Trophoblast cell (in vitro differentiated cells and primary cell): ENCODE results near the gene RPL15.

Source experiments
- DNase-seq, 2 donors: peaks; one replicate each; pipeline ENCODE4 v3.0.0-alpha.2; 2016
- H2AFZ ChIP-seq: 2 replicates; pipeline ENCODE4 v1.6.1; 2013; ENCODE audit warnings: low read length, moderate library complexity, mild to moderate bottlenecking; ENCODE audit not compliant: insufficient read depth, poor library complexity
- H2AK5ac ChIP-seq: 2 replicates; pipeline ENCODE4 v1.6.1; 2013; ENCODE audit warnings: mild to moderate bottlenecking, low read length
- H2BK120ac ChIP-seq: 2 replicates; pipeline ENCODE4 v1.6.1; 2013; ENCODE audit warnings: low read length, mild to moderate bottlenecking, moderate library complexity; ENCODE audit not compliant: insufficient read depth, poor library complexity
- H2BK12ac ChIP-seq: 2 replicates; pipeline ENCODE4 v1.6.1; 2013; ENCODE audit warnings: mild to moderate bottlenecking, low read length, moderate library complexity
- H2BK5ac ChIP-seq: 2 replicates; pipeline ENCODE4 v1.6.1; 2013; ENCODE audit warnings: low read length, low read depth, moderate library complexity, mild to moderate bottlenecking; ENCODE audit not compliant: poor library complexity
- H3K14ac ChIP-seq: 2 replicates; pipeline ENCODE4 v1.6.1; 2013; ENCODE audit warnings: mild to moderate bottlenecking, low read length
- H3K18ac ChIP-seq: 2 replicates; pipeline ENCODE4 v1.6.1; 2013; ENCODE audit warnings: mild to moderate bottlenecking, low read length
- H3K23ac ChIP-seq: 2 replicates; pipeline ENCODE4 v1.6.1; 2013; ENCODE audit warnings: low read length
- H3K27ac ChIP-seq: 2 replicates; pipeline ENCODE4 v1.5.1; 2013; ENCODE audit warnings: low read depth, mild to moderate bottlenecking, inconsistent platforms, low read length, moderate library complexity
- H3K27me3 ChIP-seq: 2 replicates; pipeline ENCODE4 v1.6.1; 2013; ENCODE audit warnings: inconsistent platforms, mild to moderate bottlenecking, low read length, moderate library complexity; ENCODE audit not compliant: insufficient read depth
- H3K36me3 ChIP-seq, 2 experiments: 1 replicate in 1 of 2; 2 replicates in 1 of 2; pipeline ENCODE4 v1.6.1; 2013; ENCODE audit warnings: low read length in 2 of 2, mild to moderate bottlenecking in 2 of 2, moderate library complexity in 1 of 2; ENCODE audit not compliant: insufficient read depth in 2 of 2, control insufficient read depth in 1 of 2
- H3K4ac ChIP-seq: 2 replicates; pipeline ENCODE4 v1.6.1; 2013; ENCODE audit warnings: low read depth, mild to moderate bottlenecking, low read length, moderate library complexity
- H3K4me1 ChIP-seq, 2 experiments: 1 replicate in 1 of 2; 2 replicates in 1 of 2; pipeline ENCODE4 v1.6.1; 2013; ENCODE audit warnings: low read length in 2 of 2, mild to moderate bottlenecking in 2 of 2, moderate library complexity in 1 of 2; ENCODE audit not compliant: insufficient read depth in 2 of 2, control insufficient read depth in 1 of 2
- H3K4me2 ChIP-seq: 2 replicates; pipeline ENCODE4 v1.6.1; 2013; ENCODE audit warnings: inconsistent platforms, mild to moderate bottlenecking, low read length, moderate library complexity
- H3K4me3 ChIP-seq: 2 replicates; pipeline ENCODE4 v1.5.1; 2013; ENCODE audit warnings: mild to moderate bottlenecking, low read depth, low read length, inconsistent platforms
- H3K79me1 ChIP-seq: one replicate; pipeline ENCODE4 v1.6.1; 2013; ENCODE audit warnings: low read length
- H3K79me2 ChIP-seq: 2 replicates; pipeline ENCODE4 v1.6.1; 2013; ENCODE audit warnings: low read length, mild to moderate bottlenecking; ENCODE audit not compliant: control insufficient read depth, insufficient read depth, poor library complexity
- H3K9ac ChIP-seq: 2 replicates; pipeline ENCODE4 v1.6.1; 2013; ENCODE audit warnings: mild to moderate bottlenecking, low read length
- H3K9me3 ChIP-seq: 2 replicates; pipeline ENCODE4 v1.6.1; 2013; ENCODE audit warnings: low read depth, mild to moderate bottlenecking, control low read depth, inconsistent platforms, low read length; ENCODE audit not compliant: insufficient read depth
- H4K12ac ChIP-seq: 2 replicates; pipeline ENCODE4 v1.6.1; 2013; ENCODE audit warnings: low read depth, mild to moderate bottlenecking, low read length, moderate library complexity
- H4K8ac ChIP-seq: 2 replicates; pipeline ENCODE4 v1.6.1; 2013; ENCODE audit warnings: low read depth, mild to moderate bottlenecking, low read length, moderate library complexity
- H4K91ac ChIP-seq: one replicate; pipeline ENCODE4 v1.6.1; 2013; ENCODE audit warnings: low read depth, mild to moderate bottlenecking, low read length, moderate library complexity
- WGBS: extraction: QIAGEN DNeasy Blood & Tissue Kit; methylation state at CpG from one replicate; pipeline ENCODE4 v1.1.7; 2013; ENCODE audit warnings: missing lambda C conversion rate; ENCODE audit not compliant: insufficient read length, insufficient coverage; ENCODE audit errors: extremely low coverage; 5-methylcytosine and 5-hydroxymethylcytosine counted together

RPL15 gene

DNA sequence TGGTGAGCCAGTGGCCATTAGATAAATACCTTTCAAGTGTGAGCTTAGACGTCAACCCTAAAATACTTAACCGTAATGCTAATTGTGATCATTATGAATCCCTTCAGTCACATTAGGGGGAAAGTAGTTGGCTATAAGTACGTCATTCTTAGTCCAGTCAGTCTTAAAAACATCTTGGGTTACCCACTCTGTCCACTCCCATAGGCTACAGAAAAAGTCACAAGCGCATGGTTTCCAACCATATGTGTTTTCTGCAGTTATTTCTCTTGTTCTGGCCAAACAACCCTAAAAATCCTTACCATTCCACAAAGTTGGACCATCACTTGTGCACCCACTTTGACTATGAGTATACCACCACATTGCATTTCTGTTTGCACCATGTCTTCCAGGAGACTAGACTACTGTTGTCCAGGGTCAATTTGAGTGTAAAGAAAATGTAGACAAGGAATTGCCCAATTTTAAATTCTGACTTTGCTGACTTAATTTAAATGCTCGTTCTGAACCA is 3.3 kb downstream of the RPL15 start:
- Histone ChIP-seq H4K8ac (no peak overlapping the region), H4K12ac (no peak overlapping the region), H3K79me2 (peaks cover 16% of the 10 kb centered on the region), H4K91ac (no peak overlapping the region), H3K9me3 (no peaks in the 10 kb centered on the region), H3K18ac (no peak overlapping the region), H3K79me1 (peaks cover 14% of the 10 kb centered on the region), H3K4ac (no peak overlapping the region), H3K4me2 (no peak overlapping the region), H3K27me3 (peaks cover 2% of the 10 kb centered on the region), H2AK5ac (no peak overlapping the region), H2BK12ac (no peak overlapping the region), H3K9ac (no peak overlapping the region), H2AFZ (no peak overlapping the region), H3K14ac (no peak overlapping the region), H3K27ac (no peak overlapping the region), H3K36me3 (peaks cover 5 to 17% of the 10 kb centered on the region in 2 experiments), H2BK120ac (no peak overlapping the region), H2BK5ac (no peak overlapping the region), H3K23ac (peak overlapping the region; percentile 33), H3K4me3 (no peak overlapping the region), H3K4me1 (peaks cover 0 to 4% of the 10 kb centered on the region in 2 experiments)
- no peak for DNase-seq
- WGBS = no CpG with 5 or more reads among the region's 5 CpGs

GRCh38 chr3:23921052-23921511 is 4.2 kb downstream of the RPL15 start:
- H4K91ac ChIP-seq = no peak overlapping the region
- no peak overlapping the region for H4K8ac ChIP-seq
- no peak overlapping the region for H3K4me3 ChIP-seq
- H2BK12ac ChIP-seq = no peak overlapping the region
- no peak overlapping the region for H2AFZ ChIP-seq
- no peaks in the 10 kb centered on the region for H3K9me3 ChIP-seq
- H3K18ac ChIP-seq = no peak overlapping the region
- no peak overlapping the region for H3K9ac ChIP-seq
- H3K4me2 ChIP-seq = no peak overlapping the region
- no peak overlapping the region for H3K4ac ChIP-seq
- H3K79me1 ChIP-seq = peaks cover 14% of the 10 kb centered on the region
- H4K12ac ChIP-seq = no peak overlapping the region
- no peak overlapping the region for H3K27ac ChIP-seq
- H3K27me3 ChIP-seq = peaks cover 2% of the 10 kb centered on the region
- H2BK120ac ChIP-seq = no peak overlapping the region
- no peak overlapping the region for H2AK5ac ChIP-seq
- H3K23ac ChIP-seq = no peak overlapping the region
- H3K4me1 ChIP-seq = no peaks in the 10 kb centered on the region
- H3K79me2 ChIP-seq = peaks cover 16% of the 10 kb centered on the region
- WGBS = no CpG with 5 or more reads among the region's 3 CpGs
- H3K14ac ChIP-seq = no peak overlapping the region
- H2BK5ac ChIP-seq = no peak overlapping the region
- H3K36me3 ChIP-seq = peaks cover 5 to 17% of the 10 kb centered on the region in 2 experiments
- DNase-seq = no peak

DNA sequence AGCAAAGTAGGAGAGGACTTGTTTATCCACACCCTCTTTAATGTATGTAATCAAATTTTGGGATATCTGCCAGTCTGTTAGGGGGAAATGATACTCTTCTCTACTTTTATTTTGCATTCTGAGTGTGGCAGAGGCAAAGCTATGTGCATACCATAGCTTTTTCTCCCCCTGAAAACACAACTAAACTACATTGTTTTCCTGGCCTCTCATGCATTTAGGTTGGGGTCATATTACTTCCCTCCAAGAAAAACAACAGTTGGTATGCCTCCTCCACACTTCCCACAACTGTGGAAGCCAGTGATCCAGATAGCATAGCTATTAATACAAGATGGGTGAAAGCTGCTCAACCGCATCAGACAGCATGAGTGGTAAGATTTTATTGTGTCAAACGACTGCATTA is 6.9 kb downstream of the RPL15 start:
- H2BK5ac ChIP-seq = no peak overlapping the region
- H3K4me2 ChIP-seq = no peak overlapping the region
- H4K12ac ChIP-seq = no peak overlapping the region
- no peak overlapping the region for H2AK5ac ChIP-seq
- H3K4ac ChIP-seq = no peak overlapping the region
- no peaks in the 10 kb centered on the region for H3K9me3 ChIP-seq
- H2BK120ac ChIP-seq = no peak overlapping the region
- H3K79me2 ChIP-seq = no peaks in the 10 kb centered on the region
- no peak overlapping the region for H4K91ac ChIP-seq
- no peaks in the 10 kb centered on the region for H3K27me3 ChIP-seq
- H3K36me3 ChIP-seq = peaks cover 3 to 12% of the 10 kb centered on the region in 2 experiments
- H3K14ac ChIP-seq = no peak overlapping the region
- H3K4me3 ChIP-seq = no peak overlapping the region
- H3K18ac ChIP-seq = no peak overlapping the region
- no peaks in the 10 kb centered on the region for H3K4me1 ChIP-seq
- no peaks in the 10 kb centered on the region for H3K79me1 ChIP-seq
- WGBS = no CpG with 5 or more reads among the region's 2 CpGs
- H2AFZ ChIP-seq = no peak overlapping the region
- H2BK12ac ChIP-seq = no peak overlapping the region
- H4K8ac ChIP-seq = no peak overlapping the region
- no peak overlapping the region for H3K23ac ChIP-seq
- no peak overlapping the region for H3K9ac ChIP-seq
- no peak for DNase-seq
- H3K27ac ChIP-seq = no peak overlapping the region

- Histone ChIP-seq H3K4me1 (no peaks in the 10 kb centered on the region), H2BK5ac (no peak overlapping the region), H3K4me2 (no peak overlapping the region), H4K12ac (no peak overlapping the region), H2AK5ac (no peak overlapping the region), H2BK120ac (no peak overlapping the region), H3K18ac (no peak overlapping the region), H3K14ac (no peak overlapping the region), H3K27ac (no peak overlapping the region), H3K36me3 (peaks cover 0 to 1% of the 10 kb centered on the region in 2 experiments), H4K91ac (no peak overlapping the region), H3K79me2 (no peaks in the 10 kb centered on the region), H2AFZ (no peak overlapping the region), H3K9me3 (no peaks in the 10 kb centered on the region), H3K23ac (no peak overlapping the region), H4K8ac (no peak overlapping the region), H3K79me1 (no peaks in the 10 kb centered on the region), H3K9ac (no peak overlapping the region), H2BK12ac (no peak overlapping the region), H3K4me3 (no peak overlapping the region), H3K27me3 (no peaks in the 10 kb centered on the region), H3K4ac (no peak overlapping the region)
- 100% methylated on average over 1 of the region's 7 CpGs for WGBS
- no peak for DNase-seq
These were observed 9.3 kb downstream of the RPL15 start for GRCh38 chr3:23926246-23926645.
